ENCODE results near the gene DYNC1LI2. TPM values are rescaled to one million over a fixed set of nuclear protein-coding genes. Genes with fewer than 3 reads are reported as not detected.

Gene DYNC1LI2
- total and polyA plus RNA-seq, 2 of the 8 experiments (the other 6 are each of a cell fraction or from before 2014, with no cell fraction given): 35.0 to 70.8 TPM

DNA sequence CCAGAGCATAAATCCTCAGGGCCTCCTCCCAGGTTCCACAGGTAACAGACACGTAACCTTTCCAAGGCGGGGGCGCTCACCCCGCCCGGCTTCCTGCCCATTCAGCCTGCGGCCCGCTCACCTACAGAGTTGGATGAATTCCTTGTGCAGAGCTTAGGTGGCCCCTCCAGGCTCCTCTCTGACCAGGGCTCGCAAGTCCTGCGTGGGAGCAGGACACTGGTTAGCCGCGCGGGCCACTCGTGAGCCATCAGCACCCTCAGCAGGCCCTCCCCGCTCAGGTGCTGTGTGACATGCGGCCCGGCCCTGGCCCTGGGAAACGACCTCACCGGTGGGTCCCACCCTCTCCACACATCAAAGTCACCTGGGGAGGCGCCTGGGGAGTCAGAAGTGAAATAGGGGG lies 49.4 kb upstream of the DYNC1LI2 start:
- WGBS, 2 experiments (ENCODE audit: extremely low coverage in 1 of 2, insufficient coverage in 1 of 2, insufficient read length in 1 of 2, insufficient replicate concordance in 2 of 2, low coverage in 1 of 2, low lambda C conversion rate in 2 of 2, missing lambda C conversion rate in 1 of 2): 93% methylated on average over 19 of the region's 19 CpGs; no CpG with 5 or more reads in 1 of the 2 experiments
- no peak overlapping the region for H4K5ac ChIP-seq (ENCODE audit: insufficient read length, low read depth, low read length)
- peaks cover 12 to 32% (median 22%) of the 10 kb centered on the region in 4 experiments for H3K36me3 ChIP-seq (ENCODE audit: control insufficient read depth in 2 of 4, insufficient read depth in 4 of 4, low read length in 3 of 4)
- H3K4me2 ChIP-seq (ENCODE audit: insufficient read depth in 1 of 2, low read depth in 2 of 2, low read length in 2 of 2): no peak overlapping the region
- no peak overlapping the region for H3K14ac ChIP-seq (ENCODE audit: insufficient read length)
- H3K9ac ChIP-seq (replicated peaks in 1 of 4; ENCODE audit: extremely low read depth in 1 of 4, low read depth in 3 of 4, low read length in 3 of 4): no peak overlapping the region
- ChIA-PET CTCF (ENCODE audit: partially characterized antibody) (interaction anchor here (0.7 kb wide), 1 partner anchor 1009 kb away, joined by 3 read pairs; no protein-coding TSS in a partner anchor), POLR2A (ENCODE audit: partially characterized antibody) (interaction anchor here (0.6 to 1.7 kb wide), 10 partner anchors 10 to 80 kb away, joined by 3 to 6 read pairs (median 3); partner anchors contain the start of gene DYNC1LI2)
- H3K27ac ChIP-seq (ENCODE audit: low read depth, low read length): no peak overlapping the region
- no peak overlapping the region for H2BK20ac ChIP-seq (ENCODE audit: low read length)
- no peak overlapping the region for H4K91ac ChIP-seq (replicated peaks; ENCODE audit: insufficient read length, low read length)
- TF ChIP-seq SIX5 (IDR thresholded peaks at IDR 0.05; ENCODE audit: low read depth, low read length): no peak
- no peak for TF ChIP-seq YY1 (IDR thresholded peaks at IDR 0.05; ENCODE audit: low read depth, low read length)
- TF ChIP-seq TEAD4 (IDR thresholded peaks at IDR 0.05; ENCODE audit: low read depth, low read length): no peak
- TF ChIP-seq, protein P1, sequence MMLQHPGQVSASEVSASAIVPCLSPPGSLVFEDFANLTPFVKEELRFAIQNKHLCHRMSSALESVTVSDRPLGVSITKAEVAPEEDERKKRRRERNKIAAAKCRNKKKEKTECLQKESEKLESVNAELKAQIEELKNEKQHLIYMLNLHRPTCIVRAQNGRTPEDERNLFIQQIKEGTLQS (IDR thresholded peaks at IDR 0.05; ENCODE audit: insufficient read depth, low read depth, low read length): no peak
- no peak for TF ChIP-seq GABPA (IDR thresholded peaks at IDR 0.05; ENCODE audit: borderline replicate concordance, insufficient read depth, low read length)
- TF ChIP-seq POLR2AphosphoS5 (IDR thresholded peaks at IDR 0.05; ENCODE audit: low read depth, low read length): no peak
- no peak for TF ChIP-seq SUZ12 (IDR thresholded peaks at IDR 0.05; ENCODE audit: low read length)
- no peak for TF ChIP-seq HDAC2 (IDR thresholded peaks at IDR 0.05; ENCODE audit: borderline replicate concordance in 1 of 2, low read depth in 2 of 2, low read length in 2 of 2)
- TF ChIP-seq, protein P2, sequence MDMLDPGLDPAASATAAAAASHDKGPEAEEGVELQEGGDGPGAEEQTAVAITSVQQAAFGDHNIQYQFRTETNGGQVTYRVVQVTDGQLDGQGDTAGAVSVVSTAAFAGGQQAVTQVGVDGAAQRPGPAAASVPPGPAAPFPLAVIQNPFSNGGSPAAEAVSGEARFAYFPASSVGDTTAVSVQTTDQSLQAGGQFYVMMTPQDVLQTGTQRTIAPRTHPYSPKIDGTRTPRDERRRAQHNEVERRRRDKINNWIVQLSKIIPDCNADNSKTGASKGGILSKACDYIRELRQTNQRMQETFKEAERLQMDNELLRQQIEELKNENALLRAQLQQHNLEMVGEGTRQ (IDR thresholded peaks at IDR 0.05; ENCODE audit: low read length): no peak
- H3K79me1 ChIP-seq (ENCODE audit: low read depth, low read length): no peaks in the 10 kb centered on the region
- H2BK15ac ChIP-seq (ENCODE audit: low read length): no peak overlapping the region
- no peaks in the 10 kb centered on the region for H3K9me3 ChIP-seq (ENCODE audit: insufficient read depth in 2 of 2, low read depth in 1 of 2, low read length in 1 of 2)
- H3K23ac ChIP-seq (ENCODE audit: insufficient read length): no peak overlapping the region
- H2BK5ac ChIP-seq (ENCODE audit: low read depth, low read length): no peak overlapping the region
- no peak overlapping the region for H4K8ac ChIP-seq (ENCODE audit: extremely low read depth, insufficient read depth, low read length)
- no peaks in the 10 kb centered on the region for H3K27me3 ChIP-seq (replicated peaks in 1 of 4; ENCODE audit: control insufficient read depth in 3 of 4, extremely low read depth in 1 of 4, insufficient read depth in 3 of 4, low read length in 3 of 4)
- no peak overlapping the region for H2BK12ac ChIP-seq (ENCODE audit: low read depth, low read length)
- no peak overlapping the region for H2BK120ac ChIP-seq (replicated peaks; ENCODE audit: low read depth, low read length)
- FAIRE-seq: no peak
- no peaks in the 10 kb centered on the region for H3K23me2 ChIP-seq (ENCODE audit: low read depth, low read length)
- H2AFZ ChIP-seq (ENCODE audit: low read length): no peak overlapping the region
- H2AK5ac ChIP-seq (ENCODE audit: low read depth, low read length): no peak overlapping the region
- no peak overlapping the region for H3K18ac ChIP-seq (ENCODE audit: extremely low read depth, low read length)
- DNase-seq (ENCODE audit: low read depth in 1 of 2, low spot score in 2 of 2): no peak
- no peaks in the 10 kb centered on the region; a peak in 1 of 7 replicates for H3K4me1 ChIP-seq (replicated peaks in 1 of 4; ENCODE audit: control insufficient read depth in 3 of 4, insufficient read depth in 4 of 4, low read length in 3 of 4)
- no peak overlapping the region for H3K4ac ChIP-seq (replicated peaks; ENCODE audit: insufficient read length, low read depth, low read length)
- no peak overlapping the region for H3K4me3 ChIP-seq (ENCODE audit: extremely low read depth in 1 of 4, insufficient read depth in 2 of 4, low read depth in 3 of 4, low read length in 4 of 4)
- no peak overlapping the region for H3K56ac ChIP-seq (replicated peaks; ENCODE audit: insufficient read length, low read depth, low read length)
- H4K20me1 ChIP-seq (replicated peaks in 1 of 2; ENCODE audit: control insufficient read depth in 1 of 2, insufficient read depth in 2 of 2, low read length in 2 of 2): no peaks in the 10 kb centered on the region
- H3K79me2 ChIP-seq (ENCODE audit: control insufficient read depth in 1 of 2, insufficient read depth in 2 of 2, low read length in 2 of 2): no peaks in the 10 kb centered on the region
